HG03196 (cell line): ENCODE measurements around the gene ATRIP.
"Not testable (repeated sequence)": the region's sequence is repeated elsewhere in the genome, so short reads cannot be mapped to it uniquely, and the experiment has no call there.

Experiments used
- ATAC-seq: cut with Tn5 transposase; IDR thresholded peaks from one replicate; pipeline ENCODE4 v1.9.1; 2021; ENCODE audit not compliant: unreplicated experiment

Gene ATRIP

GRCh38 chr3:48467110-48467454 is 20.5 kb downstream of the ATRIP start:
- no peak for ATAC-seq

- no peak for ATAC-seq
These were observed 21.1 kb downstream of the ATRIP start for GRCh38 chr3:48467473-48468267.

- no peak for ATAC-seq
These were observed 21.8 kb downstream of the ATRIP start for GRCh38 chr3:48468329-48468731.

GRCh38 chr3:48469046-48469915 is 22.7 kb downstream of the ATRIP start:
- no peak for ATAC-seq

- no peak for ATAC-seq
These were observed 23.7 kb downstream of the ATRIP start for GRCh38 chr3:48470286-48470685.

- ATAC-seq = peak; percentile 9
These were observed 26.1 kb downstream of the ATRIP start for GRCh38 chr3:48472673-48472922.

- ATAC-seq = peak; percentile 68
These were observed 26.5 kb downstream of the ATRIP start for GRCh38 chr3:48472923-48473616.

GRCh38 chr3:48473617-48473952 is 27.0 kb downstream of the ATRIP start:
- ATAC-seq = no peak

GRCh38 chr3:48474031-48474430 is 27.5 kb downstream of the ATRIP start:
- not testable (repeated sequence) for ATAC-seq

GRCh38 chr3:48474619-48475018 is 28.1 kb downstream of the ATRIP start:
- ATAC-seq = no peak

- ATAC-seq = no peak
These were observed 28.7 kb downstream of the ATRIP start for GRCh38 chr3:48475188-48475587.

GRCh38 chr3:48476426-48477053 is 30.0 kb downstream of the ATRIP start:
- no peak for ATAC-seq

- no peak for ATAC-seq
These were observed 31.5 kb downstream of the ATRIP start for GRCh38 chr3:48477959-48478520.

- ATAC-seq = no peak
These were observed 32.4 kb downstream of the ATRIP start for GRCh38 chr3:48478626-48479555.

- ATAC-seq = not testable (repeated sequence)
These were observed 34.4 kb downstream of the ATRIP start for GRCh38 chr3:48480891-48481290.

- ATAC-seq = not testable (repeated sequence)
These were observed 36.3 kb downstream of the ATRIP start for GRCh38 chr3:48482822-48483221.

- ATAC-seq = no peak
These were observed 40.4 kb downstream of the ATRIP start for GRCh38 chr3:48486952-48487351.

GRCh38 chr3:48492461-48493202 is 46.1 kb downstream of the ATRIP start:
- no peak for ATAC-seq

GRCh38 chr3:48493203-48493501 is 46.6 kb downstream of the ATRIP start:
- no peak for ATAC-seq

GRCh38 chr3:48500656-48501055 is 54.1 kb downstream of the ATRIP start:
- ATAC-seq = no peak
